Colonic mucosa (tissue), 4 donors: ENCODE measurements around the gene KAT6B. TPM values are rescaled to one million over a fixed set of nuclear protein-coding genes. Genes with fewer than 3 reads are reported as not detected.

ENCODE experiments used
- DNase-seq: peaks from one replicate; pipeline ENCODE4 v3.0.0-alpha.2; 2020
- H3K27ac ChIP-seq: fragments of 200-600 bp; one replicate; pipeline ENCODE4 v1.8.0; 2021
- H3K27me3 ChIP-seq: fragments of 200-600 bp; one replicate; pipeline ENCODE4 v1.8.0; 2021
- H3K36me3 ChIP-seq: fragments of 200-600 bp; one replicate; pipeline ENCODE4 v1.8.0; 2021
- H3K4me1 ChIP-seq: fragments of 200-600 bp; one replicate; pipeline ENCODE4 v1.8.0; 2021; ENCODE audit warnings: mild to moderate bottlenecking
- H3K4me3 ChIP-seq: fragments of 200-600 bp; one replicate; pipeline ENCODE4 v1.8.0; 2021
- H3K9ac ChIP-seq, 2 donors: one replicate each; pipeline ENCODE4 v1.7.0; 2013; ENCODE audit warnings: control low read depth in 2 of 2, low read depth in 2 of 2, low read length in 2 of 2
- H3K9me3 ChIP-seq: fragments of 200-600 bp; one replicate; pipeline ENCODE4 v1.8.0; 2021
- CTCF ChIP-seq: fragments of 200-600 bp; IDR thresholded peaks from one replicate; pipeline ENCODE4 v1.8.0; 2022; ENCODE audit warnings: antibody characterized with exemption, mild to moderate bottlenecking
- intact Hi-C: fragments of 100-400 bp; cut with DNase I; formaldehyde crosslinking; loops from one replicate; pipeline ENCODE4 v1.14.1; 2022
- total RNA-seq, 2 donors: library from RNA; stranded (reverse); fragmentation: NEBNext Ultra II Directional in 1 of 2; extraction: Animal tissue kit (Norgen Biotek cat#: 25700) in 1 of 2; gene quantifications; one replicate each; pipeline ENCODE4 v1.2.1, GENCODE V29; 2021
- donor health status: healthy.
- donor health status: DM: no; HTN: no; CAD: no.
- donor health status: DM: no; HTN: no; CAD: no.

The KAT6B gene
- total RNA-seq, 2 donors from 2014 or later, result 18.7 to 24.2 TPM

- H3K4me1 ChIP-seq, result no peaks in the 10 kb centered on the region
- no peak overlapping the region for H3K4me3 ChIP-seq
- no peaks in the 10 kb centered on the region for H3K9me3 ChIP-seq
- no peak for TF ChIP-seq CTCF
- intact Hi-C loops, result loop anchor here (10.0 kb wide), 1 partner anchor 613 kb away; no protein-coding TSS in a partner anchor
- H3K36me3 ChIP-seq, result peaks cover 3% of the 10 kb centered on the region
- no peak overlapping the region for H3K27ac ChIP-seq
- no peaks in the 10 kb centered on the region for H3K27me3 ChIP-seq
- DNase-seq, result no peak
- no peak overlapping the region for H3K9ac ChIP-seq
Observed at GRCh38 chr10:75028049-75028448, 201.6 kb downstream of the KAT6B start.

- Histone ChIP-seq H3K9ac (peak overlapping the region in 1 of 2 donors; percentile 5), H3K36me3 (peaks cover 3% of the 10 kb centered on the region), H3K4me3 (no peak overlapping the region), H3K27me3 (no peaks in the 10 kb centered on the region), H3K27ac (no peak overlapping the region), H3K9me3 (no peaks in the 10 kb centered on the region), H3K4me1 (no peaks in the 10 kb centered on the region)
- intact Hi-C loops, result loop anchor here (10.0 kb wide), 1 partner anchor 614 kb away; no protein-coding TSS in a partner anchor
- no peak for TF ChIP-seq CTCF
- DNase-seq, result no peak
Observed at GRCh38 chr10:75028748-75029147, 202.3 kb downstream of the KAT6B start.

GRCh38 chr10:75029420-75029819, 203.0 kb downstream of the KAT6B start:
- Histone ChIP-seq H3K4me3 (no peak overlapping the region), H3K9me3 (no peaks in the 10 kb centered on the region), H3K27me3 (no peaks in the 10 kb centered on the region), H3K4me1 (no peaks in the 10 kb centered on the region), H3K36me3 (peaks cover 3% of the 10 kb centered on the region), H3K27ac (no peak overlapping the region), H3K9ac (no peak overlapping the region)
- no peak for TF ChIP-seq CTCF
- DNase-seq, result no peak
- intact Hi-C loops, result loop anchor here (10.0 kb wide), 1 partner anchor 615 kb away; no protein-coding TSS in a partner anchor

GRCh38 chr10:75029857-75030256, 203.5 kb downstream of the KAT6B start:
- no peak for DNase-seq
- Histone ChIP-seq H3K9ac (no peak overlapping the region), H3K27ac (no peak overlapping the region), H3K9me3 (no peaks in the 10 kb centered on the region), H3K4me3 (no peak overlapping the region), H3K36me3 (peaks cover 3% of the 10 kb centered on the region), H3K27me3 (no peaks in the 10 kb centered on the region), H3K4me1 (no peaks in the 10 kb centered on the region)
- intact Hi-C loops, result loop anchor here (10.0 kb wide), 1 partner anchor 615 kb away; no protein-coding TSS in a partner anchor
- no peak for TF ChIP-seq CTCF

GRCh38 chr10:75030371-75030770, 204.0 kb downstream of the KAT6B start:
- DNase-seq, result no peak
- Histone ChIP-seq H3K9me3 (no peaks in the 10 kb centered on the region), H3K27me3 (no peaks in the 10 kb centered on the region), H3K27ac (no peak overlapping the region), H3K36me3 (no peaks in the 10 kb centered on the region), H3K9ac (no peak overlapping the region), H3K4me1 (no peaks in the 10 kb centered on the region), H3K4me3 (no peak overlapping the region)
- intact Hi-C loops, result no loop called here
- TF ChIP-seq CTCF, result no peak
